Type B pancreatic cell (in vitro differentiated cells): Measurements from ENCODE around the gene GDNF. TPM values are rescaled to one million over a fixed set of nuclear protein-coding genes. Genes with fewer than 3 reads are reported as not detected.

Experiments
- DNase-seq: peaks from one replicate; pipeline ENCODE4 v3.0.0; 2021; ENCODE audit warnings: mixed read lengths; ENCODE audit not compliant: unreplicated experiment; ENCODE audit errors: extremely low spot score
- H3K27ac Mint-ChIP-seq: 2 replicates; pipeline ENCODE4 v1.8.0; 2021; ENCODE audit warnings: mild to moderate bottlenecking, mixed read lengths
- H3K27me3 Mint-ChIP-seq: 2 replicates; pipeline ENCODE4 v1.8.0; 2021; ENCODE audit warnings: mixed read lengths
- H3K36me3 Mint-ChIP-seq: 2 replicates; pipeline ENCODE4 v1.8.0; 2021; ENCODE audit warnings: mixed read lengths
- H3K4me1 Mint-ChIP-seq: one replicate; pipeline ENCODE4 v1.8.0; 2021; ENCODE audit warnings: mixed read lengths; ENCODE audit not compliant: unreplicated experiment
- H3K4me3 Mint-ChIP-seq: 2 replicates; pipeline ENCODE4 v1.8.0; 2021; ENCODE audit warnings: mild to moderate bottlenecking, mixed read lengths
- H3K9me3 Mint-ChIP-seq: 2 replicates; pipeline ENCODE4 v1.8.0; 2021; ENCODE audit warnings: mixed read lengths
- total RNA-seq: library from RNA; stranded (reverse); gene quantifications from 2 replicates; pipeline ENCODE4 v1.2.1, GENCODE V29; 2021; ENCODE audit warnings: low replicate concordance
- TF ChIP-seq, protein P1 (sequence below): fragments of 200-600 bp; sonication (generic); conservative IDR thresholded peaks from 2 replicates; pipeline ENCODE4 v1.5.0; 2021; ENCODE audit warnings: antibody characterized with exemption, mild to moderate bottlenecking

The GDNF gene
- total RNA-seq, 1 donor from 2014 or later, result 5.7 TPM

DNA sequence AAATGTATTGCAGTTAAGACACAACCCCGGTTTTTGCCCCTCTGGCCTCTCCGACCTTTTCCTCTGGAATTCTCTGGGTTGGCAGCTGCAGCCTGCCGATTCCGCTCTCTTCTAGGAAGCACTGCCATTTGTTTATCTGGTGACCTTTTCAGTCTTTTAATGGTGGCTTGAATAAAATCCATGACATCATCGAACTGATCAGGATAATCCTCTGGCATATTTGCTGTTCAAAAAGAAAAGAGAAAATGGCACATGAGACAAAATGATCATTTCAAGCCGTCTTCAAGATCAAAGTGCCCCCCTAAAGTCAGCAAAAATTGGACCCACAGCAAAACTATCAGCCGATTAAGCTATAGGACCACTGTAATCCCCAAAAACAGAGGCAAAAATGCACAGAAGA is 23.9 kb downstream of the GDNF start:
- H3K36me3 Mint-ChIP-seq, result peaks cover 11% of the 10 kb centered on the region
- H3K9me3 Mint-ChIP-seq, result no peaks in the 10 kb centered on the region
- H3K4me3 Mint-ChIP-seq, result no peak overlapping the region
- H3K27me3 Mint-ChIP-seq, result no peaks in the 10 kb centered on the region
- no peak for DNase-seq
- peaks cover 13% of the 10 kb centered on the region for H3K4me1 Mint-ChIP-seq
- TF ChIP-seq, protein P1, sequence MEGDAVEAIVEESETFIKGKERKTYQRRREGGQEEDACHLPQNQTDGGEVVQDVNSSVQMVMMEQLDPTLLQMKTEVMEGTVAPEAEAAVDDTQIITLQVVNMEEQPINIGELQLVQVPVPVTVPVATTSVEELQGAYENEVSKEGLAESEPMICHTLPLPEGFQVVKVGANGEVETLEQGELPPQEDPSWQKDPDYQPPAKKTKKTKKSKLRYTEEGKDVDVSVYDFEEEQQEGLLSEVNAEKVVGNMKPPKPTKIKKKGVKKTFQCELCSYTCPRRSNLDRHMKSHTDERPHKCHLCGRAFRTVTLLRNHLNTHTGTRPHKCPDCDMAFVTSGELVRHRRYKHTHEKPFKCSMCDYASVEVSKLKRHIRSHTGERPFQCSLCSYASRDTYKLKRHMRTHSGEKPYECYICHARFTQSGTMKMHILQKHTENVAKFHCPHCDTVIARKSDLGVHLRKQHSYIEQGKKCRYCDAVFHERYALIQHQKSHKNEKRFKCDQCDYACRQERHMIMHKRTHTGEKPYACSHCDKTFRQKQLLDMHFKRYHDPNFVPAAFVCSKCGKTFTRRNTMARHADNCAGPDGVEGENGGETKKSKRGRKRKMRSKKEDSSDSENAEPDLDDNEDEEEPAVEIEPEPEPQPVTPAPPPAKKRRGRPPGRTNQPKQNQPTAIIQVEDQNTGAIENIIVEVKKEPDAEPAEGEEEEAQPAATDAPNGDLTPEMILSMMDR, result no peak
- H3K27ac Mint-ChIP-seq, result no peak overlapping the region

DNA sequence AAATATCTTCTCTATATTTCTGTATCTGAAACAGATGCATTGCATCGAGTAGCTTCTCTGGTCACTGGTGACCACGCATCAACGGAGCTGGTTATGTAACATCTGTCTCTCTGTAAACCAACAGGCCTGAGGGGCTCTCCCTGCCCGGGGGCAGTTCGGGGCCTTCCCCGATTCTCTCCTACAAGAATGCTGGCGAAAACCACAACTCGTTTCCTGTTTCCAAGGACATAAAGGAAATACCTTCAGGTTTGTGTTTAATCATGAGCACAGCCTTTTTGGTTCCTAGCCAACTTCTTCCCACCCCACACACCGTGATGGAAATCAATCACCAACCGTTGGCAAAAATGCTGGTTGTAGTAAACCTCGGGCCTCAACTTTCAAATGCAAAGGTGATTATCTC is 25.1 kb downstream of the GDNF start:
- H3K9me3 Mint-ChIP-seq, result no peaks in the 10 kb centered on the region
- TF ChIP-seq, protein P1, result no peak

DNA sequence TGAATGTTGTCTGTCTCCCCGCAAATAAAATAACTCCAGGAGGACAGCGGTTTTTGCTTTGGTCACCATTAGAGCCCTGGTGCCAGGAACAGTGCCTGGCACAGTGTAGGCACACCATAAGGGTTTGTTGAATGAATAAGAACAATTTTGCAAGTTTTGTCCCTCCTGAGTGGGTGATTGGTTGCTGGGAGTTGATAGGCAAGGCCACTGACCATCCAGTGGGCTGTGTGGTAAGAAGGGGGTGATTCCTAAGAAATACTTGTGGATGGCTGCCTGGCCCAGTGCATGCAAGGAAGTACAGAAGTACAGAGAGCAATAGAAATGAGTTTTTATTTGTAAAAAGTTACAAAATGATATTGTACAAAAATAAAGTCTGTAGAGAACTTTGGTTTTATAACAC is 27.5 kb downstream of the GDNF start:
- peaks cover 5% of the 10 kb centered on the region for H3K36me3 Mint-ChIP-seq
- peaks cover 20% of the 10 kb centered on the region for H3K4me1 Mint-ChIP-seq
- no peak overlapping the region for H3K4me3 Mint-ChIP-seq
- H3K9me3 Mint-ChIP-seq, result no peaks in the 10 kb centered on the region
- DNase-seq, result no peak
- TF ChIP-seq, protein P1, result no peak
- H3K27ac Mint-ChIP-seq, result no peak overlapping the region
- peaks cover 3% of the 10 kb centered on the region for H3K27me3 Mint-ChIP-seq

More for the DNA sequence above, 25.1 kb downstream of the GDNF start:
- no peak for DNase-seq
- H3K27ac Mint-ChIP-seq, result no peak overlapping the region
- no peak overlapping the region for H3K4me3 Mint-ChIP-seq
- H3K36me3 Mint-ChIP-seq, result peaks cover 11% of the 10 kb centered on the region
- H3K27me3 Mint-ChIP-seq, result peaks cover 3% of the 10 kb centered on the region
- peaks cover 20% of the 10 kb centered on the region for H3K4me1 Mint-ChIP-seq

DNA sequence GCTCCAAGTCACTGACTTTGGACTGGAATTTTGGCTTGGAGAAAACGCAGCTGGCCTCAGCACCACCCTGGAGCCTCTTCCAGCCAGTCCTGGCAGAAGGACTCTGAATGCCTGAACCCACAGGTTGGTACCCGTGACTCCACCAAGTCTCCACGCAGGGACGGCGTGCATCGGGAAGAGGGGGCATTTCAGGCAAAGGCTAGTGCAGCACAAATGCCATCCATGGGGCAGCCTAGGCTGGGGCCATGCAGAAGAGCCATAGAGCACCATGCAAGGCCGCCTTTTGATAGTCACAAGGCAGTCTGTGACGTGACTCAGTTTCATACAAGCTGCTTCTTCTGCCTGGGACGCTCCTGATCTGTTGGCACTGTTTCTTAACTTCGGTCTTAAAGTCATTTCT is 28.0 kb downstream of the GDNF start:
- DNase-seq, result no peak
- peaks cover 5% of the 10 kb centered on the region for H3K36me3 Mint-ChIP-seq
- no peak overlapping the region for H3K27ac Mint-ChIP-seq
- TF ChIP-seq, protein P1, result no peak
- peaks cover 3% of the 10 kb centered on the region for H3K27me3 Mint-ChIP-seq
- peaks cover 17% of the 10 kb centered on the region for H3K4me1 Mint-ChIP-seq
- no peaks in the 10 kb centered on the region for H3K9me3 Mint-ChIP-seq
- no peak overlapping the region for H3K4me3 Mint-ChIP-seq

DNA sequence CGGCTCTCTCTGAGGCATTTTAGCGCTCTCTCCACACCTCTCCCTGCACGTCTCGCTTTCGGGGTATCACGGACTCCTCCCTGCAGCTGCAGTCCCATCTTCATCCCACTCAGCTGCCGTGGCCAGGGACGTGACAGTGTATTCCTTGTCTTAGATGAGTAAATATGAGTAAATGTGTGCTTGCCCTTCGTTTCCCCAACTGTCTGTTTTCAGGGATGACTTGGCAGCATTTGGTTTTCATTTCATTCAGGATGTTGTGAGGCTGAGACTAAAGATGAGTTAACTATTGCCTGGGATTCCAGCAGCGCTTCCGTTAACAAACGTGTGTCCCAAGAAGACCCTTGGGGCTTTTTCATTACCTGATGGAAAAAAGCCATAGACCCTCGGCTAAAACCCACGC is 29.5 kb downstream of the GDNF start:
- H3K27ac Mint-ChIP-seq, result no peak overlapping the region

More for the DNA sequence above, 29.5 kb downstream of the GDNF start:
- Mint-ChIP-seq H3K4me1 (peaks cover 11% of the 10 kb centered on the region), H3K4me3 (no peak overlapping the region), H3K36me3 (no peaks in the 10 kb centered on the region), H3K9me3 (no peaks in the 10 kb centered on the region), H3K27me3 (peaks cover 7% of the 10 kb centered on the region)
- DNase-seq, result no peak
- TF ChIP-seq, protein P1, result no peak
